ENCODE results near the gene EEIG1.

The EEIG1 gene

GRCh38 chr9:127947841-127948710 is 32.7 kb downstream of the EEIG1 start:
- DNase-seq (ENCODE audit: low read depth, low spot score): no peak
- POLR2A ChIA-PET: no interaction called here
- CTCF ChIA-PET: interaction anchor here (1.1 to 14.3 kb wide), 2 partner anchors 87 to 168 kb away, joined by 9 to 149 read pairs; no protein-coding TSS in a partner anchor
- H3K4me3 ChIP-seq (ENCODE audit: low read depth, low read length): no peak overlapping the region
- no peak for TF ChIP-seq CTCF (IDR thresholded peaks at IDR 0.05; ENCODE audit: insufficient read depth, low read length, missing control alignments)

GRCh38 chr9:127946728-127947127 is 34.1 kb downstream of the EEIG1 start:
- no peak overlapping the region for H3K4me3 ChIP-seq (ENCODE audit: low read depth, low read length)
- no peak for TF ChIP-seq CTCF (IDR thresholded peaks at IDR 0.05; ENCODE audit: insufficient read depth, low read length, missing control alignments)
- DNase-seq (ENCODE audit: low read depth, low spot score): no peak
- CTCF ChIA-PET: interaction anchor here (6.7 to 14.3 kb wide), 2 partner anchors 87 to 169 kb away, joined by 149 to 173 read pairs; no protein-coding TSS in a partner anchor
- POLR2A ChIA-PET: no interaction called here

- ChIA-PET CTCF (interaction anchor here (6.5 to 14.3 kb wide), 3 partner anchors 88 to 170 kb away, joined by 131 to 173 read pairs (median 149); no protein-coding TSS in a partner anchor), POLR2A (no interaction called here)
- no peak for DNase-seq (ENCODE audit: low read depth, low spot score)
- TF ChIP-seq CTCF (IDR thresholded peaks at IDR 0.05; ENCODE audit: insufficient read depth, low read length, missing control alignments): no peak
- no peak overlapping the region for H3K4me3 ChIP-seq (ENCODE audit: low read depth, low read length)
Measured at GRCh38 chr9:127945942-127946341, 34.8 kb downstream of the EEIG1 start.

- POLR2A ChIA-PET: no interaction called here
- TF ChIP-seq CTCF (IDR thresholded peaks at IDR 0.05; ENCODE audit: insufficient read depth, low read length, missing control alignments): no peak
- no peak overlapping the region for H3K4me3 ChIP-seq (ENCODE audit: low read depth, low read length)
- no peak for DNase-seq (ENCODE audit: low read depth, low spot score)
- CTCF ChIA-PET: interaction anchor here (6.5 to 14.3 kb wide), 4 partner anchors 11 to 170 kb away, joined by 131 to 226 read pairs (median 161); no protein-coding TSS in a partner anchor
Measured at GRCh38 chr9:127945338-127945737, 35.5 kb downstream of the EEIG1 start.

GRCh38 chr9:127944586-127945218 is 36.1 kb downstream of the EEIG1 start:
- DNase-seq (ENCODE audit: low read depth, low spot score): no peak
- no peak for TF ChIP-seq CTCF (IDR thresholded peaks at IDR 0.05; ENCODE audit: insufficient read depth, low read length, missing control alignments)
- POLR2A ChIA-PET: no interaction called here
- CTCF ChIA-PET: interaction anchor here (1.2 to 14.3 kb wide), 21 partner anchors 11 to 171 kb away, joined by 3 to 226 read pairs (median 18); partner anchors contain the start of gene EEIG1
- H3K4me3 ChIP-seq (ENCODE audit: low read depth, low read length): no peak overlapping the region

GRCh38 chr9:127943731-127944144 is 37.1 kb downstream of the EEIG1 start:
- ChIA-PET POLR2A (interaction anchor here (0.7 kb wide), 1 partner anchor 156 kb away, joined by 3 read pairs; no protein-coding TSS in a partner anchor), CTCF (interaction anchor here (0.7 to 14.3 kb wide), 40 partner anchors 10 to 185 kb away, joined by 3 to 226 read pairs (median 8); partner anchors contain the start of genes EEIG1, NAIF1, PIP5KL1 and SLC25A25)
- DNase-seq (ENCODE audit: low read depth, low spot score): no peak
- TF ChIP-seq CTCF (IDR thresholded peaks at IDR 0.05; ENCODE audit: insufficient read depth, low read length, missing control alignments): peak; percentile 98
- no peak overlapping the region for H3K4me3 ChIP-seq (ENCODE audit: low read depth, low read length)
